Suprapubic skin (tissue), 4 donors: ENCODE measurements around the gene CRB1. TPM values are rescaled to one million over a fixed set of nuclear protein-coding genes. Genes with fewer than 3 reads are reported as not detected.

Experiments
- DNase-seq, 2 donors: peaks; one replicate each; pipeline ENCODE4 v3.0.0-alpha.2; 2019; ENCODE audit warnings: low spot score in 2 of 2
- H3K27ac ChIP-seq: fragments of 200-600 bp; sonication (generic); one replicate; pipeline ENCODE4 v1.5.1; 2019
- H3K27me3 ChIP-seq: fragments of 200-600 bp; sonication (generic); one replicate; pipeline ENCODE4 v1.5.1; 2019
- H3K36me3 ChIP-seq: fragments of 200-600 bp; sonication (generic); one replicate; pipeline ENCODE4 v1.5.1; 2019
- H3K4me1 ChIP-seq: fragments of 200-600 bp; sonication (generic); one replicate; pipeline ENCODE4 v1.5.1; 2019
- H3K4me3 ChIP-seq: fragments of 200-600 bp; sonication (generic); one replicate; pipeline ENCODE4 v1.5.1; 2019; ENCODE audit warnings: mild to moderate bottlenecking
- H3K9me3 ChIP-seq: fragments of 200-600 bp; sonication (generic); one replicate; pipeline ENCODE4 v1.5.1; 2019
- CTCF ChIP-seq, 2 donors: fragments of 200-600 bp in 1 of 2; fragments of 450-650 bp in 1 of 2; sonication (generic) in 1 of 2; IDR thresholded peaks; one replicate each; pipeline ENCODE4 v1.5.1; 2016 to 2019; ENCODE audit warnings: antibody characterized with exemption in 2 of 2, mild to moderate bottlenecking in 1 of 2, moderate library complexity in 1 of 2
- EP300 ChIP-seq: sonication (generic); formaldehyde crosslinking; IDR thresholded peaks from one replicate; pipeline ENCODE4 v1.6.1; 2017; ENCODE audit warnings: antibody characterized with exemption
- POLR2A ChIP-seq, 2 donors: fragments of 450-650 bp; IDR thresholded peaks; one replicate each; pipeline ENCODE4 v1.6.1; 2017; ENCODE audit warnings: antibody characterized with exemption in 2 of 2, mild to moderate bottlenecking in 2 of 2, moderate library complexity in 2 of 2
- POLR2AphosphoS5 ChIP-seq, 3 donors: sonication (generic); formaldehyde crosslinking; IDR thresholded peaks; one replicate each; pipeline ENCODE4 v1.6.1; 2017; ENCODE audit warnings: antibody characterized with exemption in 3 of 3
- WGBS: methylation state at CpG from one replicate; pipeline ENCODE4 v1.1.5; 2018; 5-methylcytosine and 5-hydroxymethylcytosine counted together
- total RNA-seq, 4 donors: library from RNA; depleted of rRNA; stranded (reverse); fragments of >200 nt; gene quantifications; one replicate each; pipeline ENCODE4 v1.1.0, GENCODE V29; 2016

CRB1 gene
- under 1 TPM in 1 of 4 donors, not detected in 3; 0.16 TPM for total RNA-seq

GRCh38 chr1:197268012-197268411 is at the start of gene CRB1:
Gene CRB1 (plus strand): TSS chr1:197268252. CDS start chr1:197268413, 161 bp downstream.
- DNase-seq, result no peak
- Histone ChIP-seq H3K36me3 (no peaks in the 10 kb centered on the region), H3K4me3 (no peak within 1 kb of the TSS), H3K27me3 (no peaks in the 10 kb centered on the region), H3K4me1 (no peaks in the 10 kb centered on the region), H3K27ac (no peak within 1 kb of the TSS), H3K9me3 (no peaks in the 10 kb centered on the region)
- WGBS, result 52% methylated on average over 4 of the region's 4 CpGs
- TF ChIP-seq CTCF (IDR thresholded peaks at IDR 0.05), result no peak
- TF ChIP-seq POLR2AphosphoS5 (IDR thresholded peaks at IDR 0.05), result no peak
- no peak for TF ChIP-seq POLR2A (IDR thresholded peaks at IDR 0.05)
- no peak for TF ChIP-seq EP300

GRCh38 chr1:197218857-197219256 is 49.2 kb upstream of the CRB1 start:
- no peak overlapping the region for H3K27ac ChIP-seq
- no peaks in the 10 kb centered on the region for H3K27me3 ChIP-seq
- no peak for DNase-seq
- TF ChIP-seq POLR2AphosphoS5 (IDR thresholded peaks at IDR 0.05) (no peak), POLR2A (IDR thresholded peaks at IDR 0.05) (no peak), CTCF (IDR thresholded peaks at IDR 0.05) (no peak), EP300 (no peak)
- H3K4me1 ChIP-seq, result no peaks in the 10 kb centered on the region
- no peaks in the 10 kb centered on the region for H3K36me3 ChIP-seq
- H3K4me3 ChIP-seq, result no peak overlapping the region
- H3K9me3 ChIP-seq, result no peaks in the 10 kb centered on the region

GRCh38 chr1:197222025-197222685 is 45.9 kb upstream of the CRB1 start:
- no peak overlapping the region for H3K27ac ChIP-seq

GRCh38 chr1:197222780-197223179 is 45.3 kb upstream of the CRB1 start:
- Histone ChIP-seq H3K27ac (no peak overlapping the region), H3K36me3 (no peaks in the 10 kb centered on the region), H3K27me3 (no peaks in the 10 kb centered on the region), H3K4me1 (no peaks in the 10 kb centered on the region), H3K9me3 (no peaks in the 10 kb centered on the region), H3K4me3 (no peak overlapping the region)
- no peak for TF ChIP-seq EP300
- no peak for TF ChIP-seq POLR2AphosphoS5 (IDR thresholded peaks at IDR 0.05)
- TF ChIP-seq POLR2A (IDR thresholded peaks at IDR 0.05), result no peak
- no peak for TF ChIP-seq CTCF (IDR thresholded peaks at IDR 0.05)
- no peak for DNase-seq
- 96% methylated on average over 2 of the region's 2 CpGs for WGBS

More at GRCh38 chr1:197222025-197222685, 45.9 kb upstream of the CRB1 start:
- no peak for DNase-seq
- 83% methylated on average over 21 of the region's 21 CpGs for WGBS
- no peaks in the 10 kb centered on the region for H3K36me3 ChIP-seq
- TF ChIP-seq POLR2AphosphoS5 (IDR thresholded peaks at IDR 0.05) (no peak), EP300 (no peak), POLR2A (IDR thresholded peaks at IDR 0.05) (no peak), CTCF (IDR thresholded peaks at IDR 0.05) (no peak)
- no peaks in the 10 kb centered on the region for H3K9me3 ChIP-seq
- H3K4me3 ChIP-seq, result no peak overlapping the region
- H3K4me1 ChIP-seq, result no peaks in the 10 kb centered on the region
- no peaks in the 10 kb centered on the region for H3K27me3 ChIP-seq

- Histone ChIP-seq H3K36me3 (no peaks in the 10 kb centered on the region), H3K4me1 (no peaks in the 10 kb centered on the region), H3K9me3 (no peaks in the 10 kb centered on the region), H3K4me3 (no peak overlapping the region), H3K27me3 (no peaks in the 10 kb centered on the region), H3K27ac (no peak overlapping the region)
- WGBS, result 65% methylated on average over 1 of the region's 1 CpG
- no peak for DNase-seq
- TF ChIP-seq POLR2A (IDR thresholded peaks at IDR 0.05) (no peak), POLR2AphosphoS5 (IDR thresholded peaks at IDR 0.05) (no peak), EP300 (no peak), CTCF (IDR thresholded peaks at IDR 0.05) (no peak)
These were observed 43.9 kb upstream of the CRB1 start for GRCh38 chr1:197224160-197224559.
